GM21717 (cell line): ENCODE results near the gene SGMS2.
"Not testable (repeated sequence)": the region's sequence is repeated elsewhere in the genome, so short reads cannot be mapped to it uniquely, and the experiment has no call there.

Source experiments
- ATAC-seq: cut with Tn5 transposase; IDR thresholded peaks from one replicate; pipeline ENCODE4 v1.9.1; 2021; ENCODE audit warnings: mild to moderate bottlenecking, moderate library complexity; ENCODE audit not compliant: unreplicated experiment

The SGMS2 gene

DNA sequence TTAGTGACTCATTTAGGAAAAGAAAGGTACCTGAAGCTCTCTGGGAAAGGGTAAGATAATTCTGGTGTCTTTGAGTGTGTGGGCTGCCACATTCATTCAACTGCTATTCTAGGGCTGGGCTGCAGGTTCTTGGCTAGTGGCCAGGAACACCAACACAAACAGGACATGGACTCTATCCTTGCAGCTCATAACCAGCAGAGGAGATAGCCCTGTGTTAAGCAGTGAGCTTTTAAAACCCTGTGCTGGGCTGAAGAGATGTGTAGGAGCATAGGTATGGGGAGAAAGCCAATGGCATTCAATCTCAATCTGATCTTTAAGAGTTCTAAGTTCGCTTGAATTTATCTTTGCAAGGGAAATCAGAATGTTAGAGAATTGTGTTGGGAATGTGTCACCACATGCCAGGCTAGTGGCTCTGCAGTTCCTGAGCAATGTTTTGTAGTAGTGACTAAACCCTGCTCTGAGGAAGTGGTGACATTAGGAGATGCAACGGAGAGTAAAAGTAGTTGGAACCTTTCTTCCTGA lies 39.2 kb downstream of the SGMS2 start:
- ATAC-seq: no peak

DNA sequence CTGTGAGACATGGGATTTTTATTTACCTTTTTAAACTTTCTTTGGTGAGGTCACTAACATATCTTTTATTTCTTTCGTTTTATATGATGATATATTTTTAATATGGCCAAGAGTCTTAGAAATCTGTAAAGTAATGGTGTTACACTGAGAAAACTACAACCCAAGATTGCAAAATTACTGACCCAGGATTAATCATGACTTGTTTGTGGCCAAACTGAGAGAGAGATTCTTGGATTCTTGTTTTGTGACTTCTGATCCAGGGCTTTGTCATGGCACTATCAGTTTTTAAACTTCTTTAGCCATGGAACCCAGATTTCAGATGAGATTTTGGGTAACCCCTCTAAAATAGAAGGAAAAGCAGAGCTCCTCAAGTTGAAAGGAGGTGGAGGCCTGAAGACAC lies 42.0 kb downstream of the SGMS2 start:
- ATAC-seq: no peak

DNA sequence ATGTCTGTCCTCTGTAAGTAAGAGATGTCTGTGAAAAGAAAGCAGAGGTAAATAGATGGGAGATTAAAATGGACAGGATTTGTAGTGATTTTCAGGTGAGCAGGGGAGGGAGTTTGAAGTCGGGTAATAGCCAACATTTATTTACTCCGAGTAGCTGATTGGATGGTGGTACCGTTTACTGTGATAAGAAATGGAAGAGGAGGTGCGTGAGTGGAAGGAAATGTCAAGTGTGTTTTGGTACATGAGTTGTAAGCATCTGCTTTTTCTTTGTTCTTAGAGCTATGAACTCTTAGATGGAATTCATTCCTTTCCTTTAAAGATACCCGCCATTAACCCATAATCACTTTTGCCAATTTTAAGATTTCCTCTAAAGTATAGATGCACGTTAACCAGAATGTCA lies 45.5 kb downstream of the SGMS2 start:
- ATAC-seq: no peak

DNA sequence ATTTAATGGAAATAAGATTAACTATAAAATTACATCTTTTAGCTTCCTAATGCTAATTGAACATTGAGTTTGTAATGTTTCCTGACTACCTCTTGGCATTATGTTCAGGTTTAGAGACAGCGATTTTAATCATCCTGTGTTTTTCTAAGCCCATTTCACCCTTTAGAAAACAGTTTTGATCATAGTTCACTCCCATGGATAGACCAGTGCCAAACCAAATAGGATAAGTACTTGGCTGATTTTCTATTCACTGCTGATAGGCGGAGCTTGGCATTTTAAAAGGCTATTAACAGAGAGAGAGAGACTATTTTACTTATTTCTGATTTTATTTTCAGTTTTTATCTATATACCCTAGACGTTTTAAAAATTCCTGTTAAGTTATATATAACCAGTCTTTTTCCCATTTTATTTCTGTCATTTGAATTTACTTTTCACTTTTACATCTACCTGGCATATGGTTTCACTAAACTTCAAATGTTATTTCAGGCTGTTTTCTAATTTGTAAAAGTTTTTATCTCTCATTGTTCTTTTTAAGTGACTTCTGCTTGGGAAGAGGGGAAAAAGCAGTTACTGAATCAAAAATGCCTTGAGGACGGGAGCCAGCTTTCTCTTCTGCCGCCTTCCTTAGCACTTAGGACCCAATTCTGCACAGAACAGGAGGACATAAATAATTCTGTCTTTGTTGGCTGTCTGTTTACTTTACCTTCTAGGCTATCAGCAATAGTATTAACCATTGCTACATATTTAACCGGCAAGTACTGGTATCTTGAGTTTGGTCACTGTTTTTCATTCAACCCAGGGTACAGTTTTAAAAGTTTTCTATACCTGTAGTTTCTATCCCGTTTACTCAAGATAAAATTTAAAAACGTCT lies 46.4 kb downstream of the SGMS2 start:
- ATAC-seq: no peak

DNA sequence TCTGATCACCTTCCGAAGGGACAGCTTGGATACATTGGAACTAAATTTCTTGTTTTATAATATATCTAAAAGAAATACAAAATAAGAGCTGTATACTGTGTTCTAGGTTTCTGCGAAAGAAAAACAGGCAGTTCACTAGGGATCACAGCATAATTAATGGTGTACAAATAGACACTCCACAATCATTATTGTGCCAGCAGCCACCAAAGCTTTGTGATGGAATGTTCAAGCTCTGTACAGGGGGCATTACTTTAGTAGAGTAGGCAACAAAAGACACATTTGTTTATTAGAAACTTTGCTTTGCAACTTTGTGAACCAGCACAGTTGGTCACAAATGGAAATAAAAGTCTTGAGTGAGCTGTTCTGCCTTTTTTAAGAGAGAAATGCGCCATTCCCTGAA lies 49.3 kb downstream of the SGMS2 start:
- no peak for ATAC-seq

DNA sequence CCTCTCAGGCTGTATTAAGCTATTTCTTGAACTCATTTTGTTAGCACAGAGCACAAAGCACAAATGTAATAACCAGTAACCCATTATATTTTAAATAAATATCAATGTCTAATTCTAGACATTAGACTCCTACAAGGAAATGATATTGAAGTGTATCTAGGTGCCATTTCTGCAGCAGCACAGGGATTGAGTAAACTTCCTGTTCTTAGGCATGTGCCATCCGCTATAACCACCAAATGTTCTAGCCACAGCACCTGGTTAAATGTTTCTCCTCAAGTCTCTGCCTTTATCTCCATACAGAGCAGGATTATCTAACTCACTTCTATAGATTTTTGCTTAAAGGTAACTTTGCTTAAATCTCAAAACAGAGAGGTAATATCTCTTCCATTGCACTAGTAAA lies 51.4 kb downstream of the SGMS2 start:
- ATAC-seq: no peak

DNA sequence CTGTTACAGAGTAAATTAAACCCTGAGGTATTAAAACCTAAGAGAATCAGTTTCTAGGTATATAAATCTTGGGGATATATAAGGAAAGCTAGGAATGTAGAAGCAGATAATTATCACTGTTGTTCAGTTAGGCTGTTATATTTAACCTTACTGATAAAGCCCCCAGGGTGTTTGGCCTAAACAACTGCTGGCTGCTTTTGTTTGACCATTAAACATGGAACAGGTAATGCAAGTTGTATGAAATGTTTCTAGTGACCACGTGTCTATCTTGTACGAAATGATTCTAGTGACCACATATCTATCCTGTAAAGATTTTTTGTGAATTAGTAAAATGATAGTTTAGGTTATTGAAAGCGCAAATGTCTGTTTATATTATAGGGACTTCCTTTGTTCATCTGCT lies 52.6 kb downstream of the SGMS2 start:
- ATAC-seq: no peak

DNA sequence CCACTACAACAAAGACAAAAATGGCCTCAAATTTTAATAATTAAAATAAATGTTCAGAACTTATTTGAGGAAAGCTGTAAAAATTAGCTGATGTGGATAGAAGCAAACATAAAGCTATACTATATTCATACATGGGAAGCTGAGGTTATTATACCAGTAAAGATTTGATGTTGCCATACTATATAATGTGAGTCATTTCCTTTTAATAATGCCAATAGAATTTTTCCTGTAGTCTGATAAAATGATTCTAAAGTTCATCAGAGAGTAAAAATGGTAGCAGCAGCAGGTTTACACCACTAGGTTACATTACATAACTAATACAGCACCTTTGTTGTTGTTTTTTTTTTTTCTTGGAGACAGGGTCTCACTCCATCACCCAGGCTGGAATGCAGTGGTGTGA lies 61.1 kb downstream of the SGMS2 start:
- ATAC-seq: no peak

DNA sequence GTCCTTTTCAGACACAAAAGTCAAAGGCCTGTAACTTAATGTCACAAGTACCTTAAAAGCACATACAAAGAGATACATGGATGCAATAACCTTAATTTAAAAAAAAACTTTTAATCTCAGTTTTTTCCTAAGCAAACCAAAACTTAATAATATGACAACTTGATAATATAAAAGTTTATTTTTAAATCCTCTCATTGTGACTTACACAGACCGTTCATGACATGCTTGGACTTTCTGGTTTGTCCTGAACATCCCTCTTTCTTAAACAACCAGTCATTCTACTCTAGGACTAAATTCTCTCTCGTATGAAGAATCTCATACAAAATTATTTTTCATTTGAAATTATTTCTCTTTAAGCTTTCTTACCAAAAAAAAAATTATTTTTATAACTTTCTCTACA lies 63.5 kb downstream of the SGMS2 start:
- ATAC-seq: no peak

DNA sequence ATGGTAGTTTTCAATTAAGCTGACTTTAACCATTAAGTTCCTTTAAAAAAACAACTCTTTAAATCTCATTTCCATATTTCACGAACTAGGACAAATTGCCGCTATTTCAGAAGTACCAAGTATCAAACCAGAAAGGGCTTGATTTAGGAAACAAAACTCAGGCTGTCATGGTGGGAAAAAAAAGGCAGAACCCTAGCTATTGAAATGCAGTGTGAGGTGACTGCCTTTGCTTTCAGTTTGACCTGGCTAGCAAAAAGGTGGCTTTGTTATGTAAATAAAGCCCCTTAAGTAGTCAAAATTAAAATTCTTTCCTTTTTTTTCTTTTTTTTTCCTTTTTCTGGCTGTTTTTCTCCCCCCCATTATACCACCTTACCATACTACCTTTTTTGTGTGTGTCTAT lies 66.0 kb downstream of the SGMS2 start:
- ATAC-seq: no peak

DNA sequence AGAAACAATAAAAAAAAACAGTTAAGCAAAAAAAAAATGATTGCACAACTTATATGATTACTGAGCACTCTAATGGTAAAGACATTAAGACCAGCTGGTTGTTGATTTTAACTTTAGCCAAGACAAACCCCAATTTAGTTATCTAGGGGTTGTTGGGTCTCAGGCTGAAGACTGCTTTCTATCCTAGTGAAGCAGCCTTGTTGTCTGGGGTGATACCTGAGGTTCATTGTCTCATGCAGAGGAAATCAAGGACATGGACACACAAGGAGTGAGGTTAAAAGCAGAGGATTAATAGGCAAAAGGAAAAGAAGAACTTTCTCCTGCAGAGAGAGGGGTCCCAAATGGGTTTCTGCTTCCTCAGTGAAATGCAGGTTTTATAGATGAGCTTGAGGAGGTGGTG lies 66.6 kb downstream of the SGMS2 start:
- ATAC-seq: no peak

DNA sequence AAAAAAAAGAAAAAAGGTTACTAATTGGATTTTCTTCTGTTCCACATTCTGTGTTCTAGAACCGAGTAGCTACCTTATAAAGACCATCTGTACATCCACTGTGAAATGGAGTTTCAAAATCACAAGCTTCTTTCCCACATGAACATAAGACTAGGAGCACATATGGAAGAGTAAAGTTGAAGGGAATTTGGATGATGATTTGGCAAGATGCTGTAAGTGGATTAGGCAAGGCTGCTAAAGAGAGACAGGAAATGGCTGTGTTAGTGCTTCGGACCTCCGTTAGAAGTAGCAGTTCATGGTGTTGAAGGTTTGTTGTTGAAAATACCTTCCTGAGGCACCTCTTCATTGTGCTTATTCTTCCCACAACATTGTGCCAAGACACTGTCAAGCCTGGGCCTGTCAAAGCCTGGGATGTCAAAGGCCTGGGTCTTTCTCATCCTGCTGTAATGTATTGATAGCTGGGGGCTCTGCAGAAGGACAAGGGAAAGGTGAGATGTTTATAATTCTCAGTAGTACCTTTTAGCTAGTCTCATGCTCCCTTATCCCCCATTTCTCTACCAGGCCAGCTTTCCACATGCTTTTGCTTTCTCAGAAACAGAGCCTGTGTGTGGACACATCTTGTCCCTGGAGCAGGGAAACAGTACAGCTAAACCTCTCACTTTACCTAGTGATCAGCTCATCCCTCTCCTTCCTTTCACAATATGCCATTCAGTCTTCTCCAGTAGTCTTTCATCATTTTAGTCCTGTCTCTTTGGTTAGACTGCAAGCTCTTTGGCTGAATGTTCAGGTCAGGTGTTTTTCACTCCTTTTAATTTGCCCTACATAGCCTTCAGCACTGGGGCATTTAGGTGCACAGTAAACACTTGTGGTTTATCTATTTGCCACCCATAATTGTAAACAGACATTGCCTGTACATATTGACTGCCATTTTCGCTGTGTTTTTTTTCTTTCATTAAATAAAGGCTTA lies 68.7 kb downstream of the SGMS2 start:
- ATAC-seq: no peak

DNA sequence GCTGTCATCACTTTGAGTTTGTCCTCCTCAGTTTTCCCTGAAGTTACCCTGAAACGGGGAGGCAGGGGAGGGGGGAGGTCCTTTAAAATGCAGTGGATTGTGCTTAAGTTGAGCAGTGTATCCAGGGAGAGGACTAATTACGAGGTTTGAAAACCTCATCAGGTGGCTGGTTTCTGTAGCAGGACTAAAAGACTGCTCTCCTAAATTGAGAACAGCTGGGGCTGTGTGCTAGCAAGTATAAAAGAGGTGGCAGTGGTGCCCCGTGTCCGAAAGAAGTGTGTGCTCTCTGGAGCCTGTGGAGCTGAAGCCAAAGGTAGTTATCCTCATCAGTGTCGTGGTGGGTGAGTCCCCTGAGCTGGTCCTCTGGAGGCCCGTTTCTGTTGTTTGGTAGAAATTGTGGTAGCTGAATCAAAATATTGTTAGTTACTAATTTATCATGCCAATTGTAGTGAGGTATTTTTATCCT lies 69.4 kb downstream of the SGMS2 start:
- no peak for ATAC-seq

DNA sequence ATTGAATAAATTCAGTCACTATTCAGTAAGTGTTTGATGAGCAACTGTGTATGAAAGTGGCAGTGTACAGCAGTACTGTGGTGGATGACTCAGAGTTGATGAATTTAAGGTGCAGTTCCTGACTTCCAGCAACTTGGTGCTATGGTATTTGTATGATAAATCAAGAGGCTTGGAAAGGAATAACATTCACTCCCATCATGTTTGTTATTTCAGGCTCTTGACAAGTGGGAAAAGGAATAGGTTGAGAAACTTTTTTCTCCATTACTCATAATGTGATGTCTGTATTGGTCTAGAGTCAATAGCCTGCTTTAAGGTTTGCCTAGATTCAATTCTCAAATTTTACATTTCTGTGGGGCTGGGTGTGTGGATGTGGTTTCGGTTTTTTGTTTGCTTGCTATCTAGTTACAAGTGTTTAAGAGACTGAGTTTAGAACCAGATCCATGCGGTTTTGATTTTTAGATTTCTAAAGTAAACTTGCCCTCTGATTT lies 71.5 kb downstream of the SGMS2 start:
- no peak for ATAC-seq

DNA sequence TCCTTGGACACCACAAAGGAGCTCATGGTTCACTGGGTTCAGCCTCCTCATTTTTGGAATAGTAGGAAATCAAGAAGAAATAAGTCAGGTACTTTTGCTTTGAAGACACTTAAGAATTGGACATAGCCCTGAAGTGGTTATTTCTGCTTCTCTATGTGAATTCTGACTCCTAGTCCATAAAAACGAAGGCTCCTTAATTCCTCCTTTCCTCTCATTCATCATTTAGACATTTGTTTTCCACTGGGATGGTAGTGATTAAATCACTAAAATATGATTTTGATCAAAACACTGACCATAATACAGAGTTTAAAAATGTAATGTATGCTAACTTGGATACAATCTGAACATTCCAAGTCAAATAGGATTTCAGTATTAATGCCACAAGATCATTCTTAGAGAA lies 71.9 kb downstream of the SGMS2 start:
- no peak for ATAC-seq

DNA sequence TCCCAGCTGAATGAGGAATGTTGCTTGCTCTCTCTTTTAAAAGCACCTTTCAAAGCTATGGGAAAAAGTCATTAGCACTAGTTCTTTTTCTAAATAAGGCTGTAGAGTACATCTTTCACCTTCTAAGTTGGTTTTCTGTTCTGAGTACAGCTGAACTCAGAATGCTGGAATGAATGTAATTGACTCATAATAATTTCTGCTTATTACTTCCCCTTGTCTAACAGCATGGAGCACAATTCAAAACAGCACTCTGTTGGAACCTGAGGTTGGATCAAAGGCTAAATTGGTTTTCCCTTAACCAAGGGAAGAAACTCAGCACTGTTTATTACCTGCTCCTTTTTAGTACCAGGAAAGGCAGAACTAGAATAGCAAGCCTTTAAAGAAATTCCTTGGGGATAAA lies 73.1 kb downstream of the SGMS2 start:
- ATAC-seq: no peak

DNA sequence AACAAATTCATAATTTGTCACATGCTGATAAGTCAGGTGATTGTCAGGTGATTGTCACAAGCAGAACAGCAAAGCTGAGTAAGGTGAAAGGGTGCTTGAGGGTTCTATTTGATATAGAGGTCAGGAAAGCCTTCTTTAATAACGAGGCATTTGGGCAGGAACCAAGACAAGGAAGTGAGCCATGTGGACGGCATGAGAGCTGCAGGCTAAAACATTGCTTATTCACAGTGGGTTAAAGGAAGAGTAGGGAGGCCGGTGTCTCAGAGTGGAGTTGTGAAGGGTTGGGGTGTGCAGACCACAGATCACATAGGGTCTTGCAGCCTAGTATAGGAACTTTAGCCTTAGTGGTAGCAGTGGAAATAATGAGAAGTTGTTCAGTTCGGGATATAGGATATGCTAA lies 75.3 kb downstream of the SGMS2 start:
- ATAC-seq: no peak

DNA sequence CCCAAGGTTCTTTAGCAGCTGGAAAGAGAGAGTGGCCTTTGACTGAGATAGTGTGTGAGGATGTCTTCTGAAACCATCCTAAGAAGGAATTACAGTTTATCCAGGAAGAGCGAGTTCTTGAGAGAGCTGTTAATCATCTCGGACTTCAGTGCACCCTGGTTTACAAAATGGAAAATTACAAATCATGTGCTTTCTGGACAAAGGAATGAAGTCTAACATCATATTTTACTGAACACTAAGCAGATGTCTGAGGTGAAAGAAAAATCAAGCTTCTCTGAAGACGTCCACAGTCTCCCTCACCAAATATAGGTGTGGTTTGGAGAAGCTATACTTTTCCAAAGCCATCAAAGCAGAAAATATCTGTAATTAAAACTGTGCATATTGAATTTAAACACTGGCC lies 75.8 kb downstream of the SGMS2 start:
- ATAC-seq: no peak

DNA sequence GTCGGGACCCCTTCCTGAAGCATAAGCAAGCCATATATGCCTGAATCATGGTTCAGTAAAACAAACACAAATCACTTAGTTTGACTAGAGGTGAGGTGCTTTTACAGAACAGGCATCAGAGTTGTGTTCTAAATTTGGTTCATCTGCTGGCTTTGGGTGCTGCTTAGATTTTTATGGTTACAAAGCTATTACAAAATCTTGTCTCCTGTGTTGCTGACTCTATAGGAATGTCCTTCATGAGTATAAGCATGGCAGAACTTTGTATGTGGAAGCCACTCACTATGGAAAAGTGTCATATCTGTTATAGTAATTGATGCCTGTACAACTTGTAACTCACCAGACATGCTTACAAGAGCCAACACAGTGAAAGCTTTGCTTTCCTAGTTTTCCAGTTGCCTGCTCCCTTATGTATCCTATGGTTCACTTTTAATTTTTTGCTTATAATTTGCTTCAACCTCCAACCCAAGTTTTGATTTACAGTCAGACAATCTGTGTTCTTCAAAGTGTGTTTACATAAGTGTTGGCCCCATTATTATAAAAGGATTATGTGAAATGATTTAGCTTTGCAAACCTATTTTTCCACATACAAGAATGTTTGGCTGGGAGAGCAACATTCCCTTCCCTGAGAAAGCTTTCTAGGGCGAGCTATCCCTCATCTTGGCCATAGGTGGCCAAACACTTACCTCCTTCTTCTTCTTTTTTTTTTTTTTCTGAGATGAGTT lies 76.6 kb downstream of the SGMS2 start:
- ATAC-seq: no peak

DNA sequence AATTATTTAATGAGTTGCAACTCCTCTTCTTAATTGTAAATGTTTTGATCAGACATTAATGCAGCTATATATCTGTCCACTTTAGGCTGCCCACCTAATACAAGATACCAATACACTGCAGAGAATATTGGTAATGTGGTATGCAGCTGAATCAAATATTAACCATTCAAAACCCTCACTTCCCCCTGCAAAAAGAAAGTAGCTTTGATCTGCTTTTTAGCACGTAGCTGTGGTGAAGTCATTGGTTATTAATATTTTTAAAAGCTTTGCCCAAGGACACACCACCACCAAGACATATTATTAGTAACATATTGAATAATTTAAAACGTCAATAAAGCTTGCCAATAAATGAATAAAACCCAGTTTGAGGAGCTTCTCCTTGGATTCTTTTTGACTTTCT lies 78.0 kb downstream of the SGMS2 start:
- ATAC-seq: no peak

DNA sequence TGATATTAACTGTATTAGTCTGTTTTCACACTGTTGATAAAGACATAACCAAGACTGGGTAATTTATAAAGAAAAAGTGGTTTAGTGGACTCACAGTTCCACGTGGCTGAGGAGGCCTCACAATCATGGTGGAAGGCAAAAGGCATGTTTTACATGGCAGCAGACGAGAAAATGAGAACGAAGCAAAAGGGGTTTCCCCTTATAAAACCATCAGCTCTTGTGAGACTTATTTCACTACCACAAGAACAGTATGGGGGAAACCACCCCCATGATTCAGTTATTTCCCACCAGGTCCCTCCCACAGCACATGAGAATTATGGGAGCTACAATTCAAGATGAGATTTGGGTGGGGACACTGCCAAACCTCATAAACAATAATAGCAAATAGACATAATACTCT lies 80.3 kb downstream of the SGMS2 start:
- ATAC-seq: not testable (repeated sequence)
